ENCODE measurements around the gene USP49.

The USP49 gene

DNA sequence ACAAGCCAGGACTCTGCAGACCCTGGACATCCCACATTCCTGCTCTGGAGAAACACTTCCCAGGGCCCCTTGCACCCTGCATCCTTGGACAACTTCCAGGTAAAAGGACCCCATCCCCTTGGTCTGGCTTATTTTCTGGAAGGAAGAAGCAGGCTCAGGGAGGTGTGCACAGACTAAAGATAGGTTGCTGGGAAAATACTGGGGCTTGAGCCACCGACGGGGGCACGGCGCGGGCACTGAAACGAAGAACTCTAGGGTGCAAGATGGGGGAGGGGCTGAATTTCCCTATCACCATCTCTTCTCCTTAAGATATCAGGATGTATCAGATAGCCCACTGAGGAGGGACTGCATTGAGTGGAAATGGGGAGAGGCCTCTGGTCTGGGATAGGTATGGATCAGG lies 116.3 kb downstream of the USP49 start:
- no peak for DNase-seq (ENCODE audit: low read depth)
- no peak for TF ChIP-seq POLR2A (IDR thresholded peaks at IDR 0.05; ENCODE audit: extremely low read depth, insufficient read length)
- TF ChIP-seq, protein P1, sequence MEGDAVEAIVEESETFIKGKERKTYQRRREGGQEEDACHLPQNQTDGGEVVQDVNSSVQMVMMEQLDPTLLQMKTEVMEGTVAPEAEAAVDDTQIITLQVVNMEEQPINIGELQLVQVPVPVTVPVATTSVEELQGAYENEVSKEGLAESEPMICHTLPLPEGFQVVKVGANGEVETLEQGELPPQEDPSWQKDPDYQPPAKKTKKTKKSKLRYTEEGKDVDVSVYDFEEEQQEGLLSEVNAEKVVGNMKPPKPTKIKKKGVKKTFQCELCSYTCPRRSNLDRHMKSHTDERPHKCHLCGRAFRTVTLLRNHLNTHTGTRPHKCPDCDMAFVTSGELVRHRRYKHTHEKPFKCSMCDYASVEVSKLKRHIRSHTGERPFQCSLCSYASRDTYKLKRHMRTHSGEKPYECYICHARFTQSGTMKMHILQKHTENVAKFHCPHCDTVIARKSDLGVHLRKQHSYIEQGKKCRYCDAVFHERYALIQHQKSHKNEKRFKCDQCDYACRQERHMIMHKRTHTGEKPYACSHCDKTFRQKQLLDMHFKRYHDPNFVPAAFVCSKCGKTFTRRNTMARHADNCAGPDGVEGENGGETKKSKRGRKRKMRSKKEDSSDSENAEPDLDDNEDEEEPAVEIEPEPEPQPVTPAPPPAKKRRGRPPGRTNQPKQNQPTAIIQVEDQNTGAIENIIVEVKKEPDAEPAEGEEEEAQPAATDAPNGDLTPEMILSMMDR (IDR thresholded peaks at IDR 0.05; ENCODE audit: low read depth, low read length) = no peak
- no peak for TF ChIP-seq MYC (IDR thresholded peaks at IDR 0.05; ENCODE audit: low read depth, low read length)
- TF ChIP-seq, protein P2, sequence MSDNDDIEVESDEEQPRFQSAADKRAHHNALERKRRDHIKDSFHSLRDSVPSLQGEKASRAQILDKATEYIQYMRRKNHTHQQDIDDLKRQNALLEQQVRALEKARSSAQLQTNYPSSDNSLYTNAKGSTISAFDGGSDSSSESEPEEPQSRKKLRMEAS (IDR thresholded peaks at IDR 0.05; ENCODE audit: low read depth, low read length) = no peak
- H3K4me3 ChIP-seq (ENCODE audit: low read depth, low read length) = peak overlapping the region; percentile 73

DNA sequence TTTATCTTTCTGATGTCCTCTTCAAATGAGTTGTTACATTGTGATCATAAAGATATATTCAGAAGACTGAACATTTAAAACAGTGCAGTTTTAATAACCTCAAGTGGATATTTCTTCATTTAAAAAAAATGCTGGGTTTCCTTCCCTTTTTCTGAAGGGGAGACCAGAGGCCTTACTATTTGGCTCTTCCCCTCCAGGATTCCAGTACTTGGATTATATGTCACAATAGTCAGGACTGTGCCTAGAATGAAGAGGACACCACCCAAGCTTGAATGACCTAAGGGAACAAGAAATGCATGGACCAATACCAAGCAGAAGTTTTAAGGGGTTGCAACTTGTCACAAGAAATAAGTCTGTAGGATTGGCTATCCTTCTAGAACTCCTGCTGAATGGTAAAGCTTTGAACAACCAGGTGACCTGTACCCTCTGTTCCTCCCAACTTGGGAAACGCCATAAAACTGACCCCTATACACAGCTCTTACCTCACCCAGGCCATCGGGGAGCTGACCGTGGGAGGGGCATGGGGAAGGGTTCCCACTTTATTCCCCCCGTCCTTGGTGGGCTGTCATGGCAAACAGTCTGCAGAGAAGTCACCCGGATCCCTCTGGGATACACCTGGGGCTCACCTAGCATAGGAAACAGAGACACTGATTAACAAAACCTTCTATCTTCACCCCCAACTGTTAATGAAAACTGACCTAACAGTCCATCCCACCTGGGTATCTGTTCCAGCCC lies 117.5 kb downstream of the USP49 start:
- no peak overlapping the region for H3K4me3 ChIP-seq (ENCODE audit: low read depth, low read length)
- TF ChIP-seq, protein P1 (IDR thresholded peaks at IDR 0.05; ENCODE audit: low read depth, low read length) = no peak
- no peak for TF ChIP-seq MYC (IDR thresholded peaks at IDR 0.05; ENCODE audit: low read depth, low read length)
- no peak for TF ChIP-seq POLR2A (IDR thresholded peaks at IDR 0.05; ENCODE audit: extremely low read depth, insufficient read length)
- TF ChIP-seq, protein P2 (IDR thresholded peaks at IDR 0.05; ENCODE audit: low read depth, low read length) = no peak
- DNase-seq (ENCODE audit: low read depth) = no peak

DNA sequence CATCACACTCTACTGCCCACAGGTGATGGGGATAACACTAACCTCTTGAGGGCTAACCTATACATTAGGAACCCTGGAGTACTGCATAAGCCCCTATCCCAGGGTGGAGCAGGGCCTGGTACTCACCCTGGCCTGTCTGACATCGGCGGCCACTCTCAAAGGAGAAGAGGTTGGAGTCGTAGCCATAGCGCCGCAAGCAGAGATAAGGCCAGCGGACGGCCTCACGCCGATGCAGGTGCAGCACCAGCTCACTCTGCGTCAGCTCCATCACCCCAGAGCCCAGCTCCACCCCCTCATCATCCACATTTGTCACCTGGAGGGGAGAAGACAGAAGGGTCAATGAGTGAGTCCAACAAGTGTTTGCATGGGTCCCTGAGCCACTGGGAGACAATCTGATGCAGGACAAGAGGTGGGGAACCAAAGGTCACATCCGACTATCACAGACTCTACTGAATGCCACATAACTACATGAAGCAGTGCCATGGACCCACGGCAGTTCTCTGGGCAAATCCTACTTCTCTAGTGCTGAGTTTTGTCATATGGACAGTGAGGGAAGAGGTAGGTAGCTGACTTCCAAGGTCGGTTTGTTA lies 119.8 kb downstream of the USP49 start:
- no peak for DNase-seq (ENCODE audit: low read depth)
- no peak for TF ChIP-seq MYC (IDR thresholded peaks at IDR 0.05; ENCODE audit: low read depth, low read length)
- TF ChIP-seq, protein P1 (IDR thresholded peaks at IDR 0.05; ENCODE audit: low read depth, low read length) = no peak
- no peak for TF ChIP-seq POLR2A (IDR thresholded peaks at IDR 0.05; ENCODE audit: extremely low read depth, insufficient read length)
- TF ChIP-seq, protein P2 (IDR thresholded peaks at IDR 0.05; ENCODE audit: low read depth, low read length) = no peak

DNA sequence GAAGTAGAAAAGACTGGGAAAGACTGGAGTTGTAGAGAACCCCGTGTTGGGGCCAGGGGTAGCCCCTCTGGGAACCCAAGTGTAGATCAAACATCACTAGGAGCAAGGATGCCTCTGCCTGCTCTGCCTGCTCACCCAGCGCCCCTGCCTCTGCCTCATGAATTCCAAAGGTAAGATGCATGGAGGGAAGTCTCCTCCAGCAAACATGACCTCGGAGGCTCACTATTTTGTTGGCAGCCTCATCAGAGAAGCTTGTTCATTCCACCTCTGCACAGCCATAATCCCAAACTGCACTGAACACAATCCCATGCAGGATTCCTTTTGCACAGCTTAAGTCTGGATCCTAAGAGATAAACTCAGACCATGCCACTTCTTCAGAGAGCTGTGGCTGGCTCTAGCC lies 120.3 kb downstream of the USP49 start:
- no peak overlapping the region for H3K4me3 ChIP-seq (ENCODE audit: low read depth, low read length)
- TF ChIP-seq, protein P2 (IDR thresholded peaks at IDR 0.05; ENCODE audit: low read depth, low read length) = no peak
- TF ChIP-seq, protein P1 (IDR thresholded peaks at IDR 0.05; ENCODE audit: low read depth, low read length) = no peak
- no peak for TF ChIP-seq POLR2A (IDR thresholded peaks at IDR 0.05; ENCODE audit: extremely low read depth, insufficient read length)
- TF ChIP-seq MYC (IDR thresholded peaks at IDR 0.05; ENCODE audit: low read depth, low read length) = no peak
- no peak for DNase-seq (ENCODE audit: low read depth)

More for the DNA sequence above, 119.8 kb downstream of the USP49 start:
- H3K4me3 ChIP-seq (ENCODE audit: low read depth, low read length) = no peak overlapping the region

DNA sequence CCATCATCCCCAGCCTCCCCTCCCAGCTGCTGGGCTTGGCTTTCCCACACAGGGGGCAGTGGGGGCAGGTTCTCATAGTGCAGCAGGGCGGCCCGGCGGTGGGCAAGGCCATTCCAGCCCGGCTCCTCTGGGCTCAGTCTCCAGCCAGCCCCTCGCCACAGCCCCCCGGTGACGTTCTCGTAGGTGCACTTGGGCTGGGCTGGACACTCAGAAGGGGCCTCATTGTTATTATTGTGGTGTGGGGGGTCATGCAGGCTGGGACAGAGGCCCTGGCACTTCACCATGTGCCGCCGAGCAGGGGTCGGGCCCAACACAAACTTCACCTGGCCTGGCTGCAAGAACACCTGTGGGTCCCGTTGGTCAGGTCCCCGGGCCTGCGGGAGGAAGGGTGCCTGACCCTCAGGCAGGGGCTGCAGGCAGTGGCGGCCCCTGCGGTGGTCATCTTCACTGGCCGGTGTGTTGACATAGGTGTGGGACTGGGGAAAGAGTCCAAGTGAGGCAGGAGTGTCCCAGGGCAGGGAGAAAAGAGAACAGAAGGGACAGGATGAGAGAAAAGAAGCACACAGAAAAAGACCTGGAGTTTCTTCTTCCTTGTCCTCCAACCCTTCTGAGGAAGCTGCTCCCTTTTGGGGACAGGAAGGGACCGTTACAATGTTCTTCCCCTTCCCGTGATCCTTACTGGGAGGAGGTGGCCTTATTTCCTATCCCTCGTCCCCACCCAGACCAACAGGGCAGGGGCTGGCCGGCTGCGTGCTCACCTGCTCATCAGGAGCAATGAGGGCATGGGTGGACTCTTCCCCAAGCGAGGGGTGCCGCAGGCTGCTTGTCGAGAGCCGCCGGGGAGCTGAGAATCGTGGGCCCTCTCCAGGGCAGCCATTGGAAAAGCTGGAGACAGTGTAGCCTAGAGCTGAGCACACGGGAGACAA lies 123.9 kb downstream of the USP49 start:
- DNase-seq (ENCODE audit: low read depth) = no peak
- TF ChIP-seq, protein P1 (IDR thresholded peaks at IDR 0.05; ENCODE audit: low read depth, low read length) = no peak
- TF ChIP-seq MYC (IDR thresholded peaks at IDR 0.05; ENCODE audit: low read depth, low read length) (no peak), POLR2A (IDR thresholded peaks at IDR 0.05; ENCODE audit: extremely low read depth, insufficient read length) (no peak)
- TF ChIP-seq, protein P2 (IDR thresholded peaks at IDR 0.05; ENCODE audit: low read depth, low read length) = no peak

More for the DNA sequence above, 123.9 kb downstream of the USP49 start:
- no peak overlapping the region for H3K4me3 ChIP-seq (ENCODE audit: low read depth, low read length)
